Activated T-cell treated with anti-CD3 and anti-CD28 coated beads for 4 hours (primary cell): Measurements from ENCODE around the gene RABL2B.
A peak's percentile ranks its signal among the peaks of the same experiment; 100 is the strongest.

Source experiments
- DNase-seq: peaks from one replicate; pipeline ENCODE4 v3.0.0-alpha.2; 2020

RABL2B gene

GRCh38 chr22:50737728-50738648 is 45.4 kb downstream of the RABL2B start, which contains the start of gene ACR:
ACR (plus strand) TSS chr22:50738204; CDS start chr22:50738236, 32 bp downstream.
- DNase-seq = no peak

GRCh38 chr22:50735739-50736030 is 47.8 kb downstream of the RABL2B start:
- DNase-seq = no peak

- no peak for DNase-seq
Observed at GRCh38 chr22:50734986-50735738, 48.3 kb downstream of the RABL2B start.

- DNase-seq = no peak
Observed at GRCh38 chr22:50734343-50734771, 49.1 kb downstream of the RABL2B start.

- DNase-seq = no peak
Observed at GRCh38 chr22:50733521-50734342, 49.7 kb downstream of the RABL2B start.

GRCh38 chr22:50732681-50733080 is 50.8 kb downstream of the RABL2B start:
- DNase-seq = no peak

- peak; percentile 42 for DNase-seq
Observed at GRCh38 chr22:50731811-50732624, 51.4 kb downstream of the RABL2B start.

GRCh38 chr22:50730941-50731661 is 52.3 kb downstream of the RABL2B start:
- DNase-seq = no peak

- DNase-seq = no peak
Observed at GRCh38 chr22:50730013-50730891, 53.2 kb downstream of the RABL2B start.

GRCh38 chr22:50729391-50730012 is 53.9 kb downstream of the RABL2B start:
- no peak for DNase-seq

- DNase-seq = no peak
Observed at GRCh38 chr22:50728523-50728931, 54.9 kb downstream of the RABL2B start.

- no peak for DNase-seq
Observed at GRCh38 chr22:50727678-50728522, 55.5 kb downstream of the RABL2B start.

- no peak for DNase-seq
Observed at GRCh38 chr22:50726643-50727340, 56.6 kb downstream of the RABL2B start.

GRCh38 chr22:50725597-50725996 is 57.8 kb downstream of the RABL2B start:
- DNase-seq = no peak

GRCh38 chr22:50724616-50725015 is 58.8 kb downstream of the RABL2B start:
- DNase-seq = no peak

GRCh38 chr22:50723991-50724390 is 59.4 kb downstream of the RABL2B start:
- DNase-seq = no peak

GRCh38 chr22:50722716-50723428 is 60.6 kb downstream of the RABL2B start:
- no peak for DNase-seq
